Endothelial cell of umbilical vein (primary cell): ENCODE data around the gene IGSF23. TPM values are rescaled to one million over a fixed set of nuclear protein-coding genes. Genes with fewer than 3 reads are reported as not detected.

Experiments used
- BruUV-seq: library from RNA; stranded (reverse); fragments of 400-500 nt; replicated peaks from 2 replicates; lab custom pipeline; 2021; lab: Mats Ljungman, UMichigan
- CTCF ChIA-PET: fragments of 300-600, 350-600 bp; sonication (Branson Sonifier 250); formaldehyde crosslinking; loops from one replicate; lab custom pipeline; 2021; ENCODE audit warnings: antibody characterized with exemption, inconsistent platforms; lab: Charles Lee
- POLR2A ChIA-PET: fragments of 300-600, 350-600 bp; sonication (Branson Sonifier 250); formaldehyde crosslinking; loops from one replicate; lab custom pipeline; 2021; ENCODE audit warnings: antibody characterized with exemption, inconsistent platforms; lab: Charles Lee
- DNase-seq: peaks from one replicate; pipeline ENCODE4 v3.0.0-alpha.2; 2011; ENCODE audit warnings: low read depth, low spot score
- FAIRE-seq: peaks from 2 replicates; lab custom pipeline; 2011; peaks lifted over from hg19 to GRCh38; lab: Jason Lieb, UNC
- H2AFZ ChIP-seq: 2 replicates; pipeline ENCODE4 v1.6.0; 2012; ENCODE audit warnings: low read depth, low read length, control low read depth, inconsistent platforms
- H3K27ac ChIP-seq: 2 replicates; pipeline ENCODE4 v1.5.1; 2011; ENCODE audit warnings: low read depth, mild to moderate bottlenecking, control low read depth, low read length, moderate library complexity; ENCODE audit not compliant: insufficient read depth
- H3K27me3 ChIP-seq, 2 experiments: 2 replicates each; pipeline versions ENCODE4 v1.6.0 to v1.6.1; 2011; ENCODE audit warnings: low read length in 2 of 2, mixed read lengths in 1 of 2; ENCODE audit not compliant: control insufficient read depth in 2 of 2, insufficient read depth in 2 of 2
- H3K36me3 ChIP-seq, 2 experiments: 2 replicates in 1 of 2; 3 replicates in 1 of 2; pipeline ENCODE4 v1.5.1; 2011; ENCODE audit warnings: low read length in 2 of 2, mild to moderate bottlenecking in 1 of 2, moderate library complexity in 1 of 2; ENCODE audit not compliant: control insufficient read depth in 2 of 2, insufficient read depth in 2 of 2; ENCODE audit errors: extremely low read depth in 1 of 2
- H3K4me1 ChIP-seq: 3 replicates; pipeline ENCODE4 v1.5.1; 2011; ENCODE audit warnings: mild to moderate bottlenecking, low read length; ENCODE audit not compliant: control insufficient read depth, insufficient read depth; ENCODE audit errors: extremely low read depth
- H3K4me2 ChIP-seq: 2 replicates; pipeline ENCODE4 v1.6.1; 2011; ENCODE audit warnings: low read length, control low read depth, mixed read lengths; ENCODE audit not compliant: insufficient read depth
- H3K4me3 ChIP-seq, 3 experiments: fragments of 200-600 bp in 1 of 3; sonication (generic), shearing (Covaris generic) in 1 of 3; replicated peaks in 1 of 3; 2 replicates each; pipeline ENCODE4 v1.5.1; 2011 to 2016; ENCODE audit warnings: control low read depth in 3 of 3, low read length in 3 of 3, mild to moderate bottlenecking in 2 of 3, inconsistent platforms in 1 of 3, low read depth in 1 of 3, moderate library complexity in 1 of 3; ENCODE audit not compliant: insufficient read depth in 1 of 3
- H3K79me2 ChIP-seq: 2 replicates; pipeline ENCODE4 v1.6.0; 2012; ENCODE audit warnings: low read length, inconsistent platforms; ENCODE audit not compliant: control insufficient read depth, insufficient read depth
- H3K9ac ChIP-seq: replicated peaks from 2 replicates; pipeline ENCODE3; 2011; ENCODE audit warnings: low read length, control low read depth; ENCODE audit not compliant: insufficient read depth; ENCODE audit errors: extremely low read depth
- H3K9me1 ChIP-seq: replicated peaks from 3 replicates; pipeline ENCODE4 v1.6.0; 2011; ENCODE audit warnings: mild to moderate bottlenecking, low read length; ENCODE audit not compliant: control insufficient read depth, insufficient read depth; ENCODE audit errors: extremely low read depth
- H3K9me3 ChIP-seq: replicated peaks from 2 replicates; pipeline ENCODE4 v1.5.1; 2012; ENCODE audit warnings: low read length, inconsistent platforms; ENCODE audit not compliant: control insufficient read depth, insufficient read depth
- H4K20me1 ChIP-seq: replicated peaks from 2 replicates; pipeline ENCODE3; 2011; ENCODE audit warnings: mild to moderate bottlenecking, low read length; ENCODE audit not compliant: control insufficient read depth, insufficient read depth; ENCODE audit errors: extremely low read depth
- CTCF ChIP-seq, 2 donors: IDR thresholded peaks; 1 replicate in 1 of 2; 2 replicates in 1 of 2; pipeline ENCODE4 v1.5.1; 2011; ENCODE audit warnings: low read length in 2 of 2, mild to moderate bottlenecking in 2 of 2, moderate library complexity in 2 of 2, control low read depth in 1 of 2, inconsistent platforms in 1 of 2, low read depth in 1 of 2; ENCODE audit not compliant: insufficient read depth in 1 of 2; ENCODE audit errors: extremely low read depth in 1 of 2
- EZH2 ChIP-seq: IDR thresholded peaks from 2 replicates; pipeline ENCODE4 v1.6.1; 2012; ENCODE audit warnings: borderline replicate concordance, low read depth, mild to moderate bottlenecking, moderate library complexity, low read length, inconsistent platforms; ENCODE audit not compliant: severe bottlenecking
- FOS ChIP-seq: IDR thresholded peaks from 2 replicates; pipeline ENCODE4 v1.6.1; 2011; ENCODE audit warnings: mild to moderate bottlenecking, low read length, moderate library complexity, borderline replicate concordance; ENCODE audit not compliant: insufficient read depth
- GATA2 ChIP-seq: IDR thresholded peaks from 2 replicates; pipeline ENCODE4 v1.7.0; 2011; ENCODE audit warnings: low read depth, mild to moderate bottlenecking, moderate library complexity, mixed read lengths, low read length; ENCODE audit not compliant: insufficient read length, insufficient read depth
- JUN ChIP-seq: IDR thresholded peaks from 2 replicates; pipeline ENCODE4 v1.6.1; 2011; ENCODE audit warnings: borderline replicate concordance, low read depth; ENCODE audit not compliant: insufficient read length, insufficient read depth
- MAX ChIP-seq: IDR thresholded peaks from 2 replicates; pipeline ENCODE4 v1.6.1; 2011; ENCODE audit not compliant: insufficient read depth, insufficient read length
- MYC ChIP-seq: IDR thresholded peaks from one replicate; pipeline ENCODE4 v1.6.1; 2011; ENCODE audit warnings: mild to moderate bottlenecking, low read depth, low read length
- POLR2A ChIP-seq: IDR thresholded peaks from 2 replicates; pipeline ENCODE4 v1.6.1; 2012; ENCODE audit warnings: low read depth, mild to moderate bottlenecking, control low read depth, low read length
- POLR2AphosphoS5 ChIP-seq: IDR thresholded peaks from 2 replicates; pipeline ENCODE4 v1.6.1; 2012; ENCODE audit warnings: low read depth, mild to moderate bottlenecking, control low read depth, low read length, moderate library complexity; ENCODE audit not compliant: insufficient read depth
- dilution Hi-C: fragments of 300-500 bp; cut with MboI; formaldehyde crosslinking; loops from one replicate; pipeline ENCODE4 v1.15.0; 2019; ENCODE audit warnings: low sequenced_read_pairs; ENCODE audit not compliant: extremely low pct_ligation_motif_present
- intact Hi-C: fragments of 100-400 bp; cut with micrococcal nuclease; formaldehyde crosslinking; loops from one replicate; pipeline ENCODE4 v1.10.0; 2022
- polyA plus RNA-seq, 4 experiments: library from polyadenylated mRNA; depleted of rRNA in 3 of 4; stranded (reverse) in 3 of 4; unstranded in 1 of 4; fragments of >200 nt; gene quantifications; 2 replicates each; pipeline versions ENCODE4 v1.2.1 to v1.2.3, GENCODE V29; 2011 to 2012; ENCODE audit warnings: missing spikeins in 1 of 4
- total RNA-seq: library from RNA; stranded (reverse); gene quantifications from 2 replicates; pipeline ENCODE4 v1.2.3, GENCODE V29; 2021

Gene IGSF23
- total and polyA plus RNA-seq, 2 donors (not counting 3 experiments of a cell fraction or from before 2014, with no cell fraction given), result 0.73 TPM; not detected in 1

GRCh38 chr19:44572581-44572900 is 40.8 kb upstream of the IGSF23 start:
- TF ChIP-seq JUN (no peak), POLR2AphosphoS5 (no peak), GATA2 (no peak), MYC (no peak), EZH2 (no peak), POLR2A (no peak), MAX (no peak), CTCF (IDR thresholded peaks at IDR 0.05; ENCODE audit: extremely low read depth in 1 of 2, insufficient read depth in 1 of 2, low read depth in 1 of 2, low read length in 2 of 2) (no peak), FOS (no peak)
- dilution Hi-C loops, result no loop called here
- H3K27ac ChIP-seq, result no peak overlapping the region

More at GRCh38 chr19:44572581-44572900, 40.8 kb upstream of the IGSF23 start:
- Histone ChIP-seq H3K4me2 (no peak overlapping the region), H3K27me3 (peaks cover 0 to 6% of the 10 kb centered on the region in 2 experiments), H3K79me2 (no peaks in the 10 kb centered on the region), H3K9me1 (no peaks in the 10 kb centered on the region), H3K9ac (no peak overlapping the region), H2AFZ (no peak overlapping the region), H3K4me3 (no peak overlapping the region), H3K36me3 (no peaks in the 10 kb centered on the region), H4K20me1 (no peaks in the 10 kb centered on the region), H3K4me1 (no peaks in the 10 kb centered on the region), H3K9me3 (no peaks in the 10 kb centered on the region)
- no peak for DNase-seq
- ChIA-PET CTCF (interaction anchor here (2.5 to 3.3 kb wide), 3 partner anchors 11 to 200 kb away, joined by 60 to 272 read pairs (median 81); no protein-coding TSS in a partner anchor), POLR2A (interaction anchor here (0.5 kb wide), 1 partner anchor 113 kb away, joined by 11 read pairs; no protein-coding TSS in a partner anchor)
- no peak for FAIRE-seq
- intact Hi-C loops, result no loop called here
- BruUV-seq, result no TSS peak
